ENCODE data around the gene SIRPB2.

DNA sequence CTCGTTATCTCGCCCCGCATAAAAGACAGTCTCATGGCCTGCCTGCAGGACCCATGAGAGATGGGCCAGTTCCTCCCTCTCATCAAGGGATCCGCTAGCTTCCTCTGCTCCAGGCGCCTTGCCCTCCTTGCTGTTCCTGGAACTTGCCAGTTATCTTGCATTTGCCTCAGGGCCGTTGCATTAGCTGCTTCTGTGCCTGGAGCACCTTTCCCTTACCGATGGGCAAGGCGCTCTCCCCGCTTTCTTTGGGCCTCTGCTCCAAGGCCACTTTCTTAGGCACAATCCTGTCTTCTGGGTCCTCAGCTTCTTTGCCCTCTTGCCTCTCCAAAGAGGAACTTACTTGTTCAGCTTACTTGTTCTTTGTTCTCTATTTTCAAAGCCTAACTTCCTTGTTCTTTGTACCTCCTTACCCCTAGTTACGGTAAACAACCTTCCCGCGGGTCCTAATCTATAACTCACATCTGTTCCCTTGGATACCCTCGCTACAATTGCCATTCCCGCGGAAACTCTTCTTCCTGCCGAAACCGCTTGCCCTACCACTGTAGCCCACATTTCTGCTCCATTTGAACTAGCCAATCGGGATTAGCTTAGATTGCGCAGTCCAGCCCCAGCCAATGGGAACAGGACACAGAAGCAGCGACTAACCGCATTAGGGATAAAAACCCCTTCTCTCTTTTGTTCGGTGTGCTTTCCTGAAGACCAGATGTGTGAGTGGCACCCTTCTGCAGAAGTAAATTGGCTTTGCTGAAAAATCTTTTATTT lies 23.7 kb downstream of the SIRPB2 start:
- TF ChIP-seq EZH2phosphoT487 (IDR thresholded peaks at IDR 0.05; ENCODE audit: insufficient read depth, low read depth): no peak
- no peak for TF ChIP-seq EZH2 (IDR thresholded peaks at IDR 0.05; ENCODE audit: insufficient read depth, poor library complexity, severe bottlenecking)
